ENCODE measurements around the gene GLP2R.

GRCh38 chr17:9937901-9938300, 112.2 kb downstream of the GLP2R start:
- TF ChIP-seq CTCF (conservative IDR thresholded peaks at IDR 0.05) (no peak), ZFX (IDR thresholded peaks at IDR 0.05) (no peak)

All from C4-2B (cell line).